Esophagus mucosa (tissue), 1 donor: ENCODE data around the gene LRP2BP. TPM values are rescaled to one million over a fixed set of nuclear protein-coding genes. Genes with fewer than 3 reads are reported as not detected.
"Not testable (repeated sequence)": the region's sequence is repeated elsewhere in the genome, so short reads cannot be mapped to it uniquely, and the experiment has no call there.

Experiments used
- ATAC-seq: fragments of 200-7000 bp; cut with Tn5 transposase; one replicate; pipeline ENCODE4 v1.9.1; 2020
- total RNA-seq: library from RNA; stranded (reverse); gene quantifications from one replicate; pipeline ENCODE4 v1.2.4, GENCODE V29; 2023
- donor health status: DM: yes; HTN: yes; CAD: no.

LRP2BP gene
- total RNA-seq, 1 donor from 2014 or later = 0.60 TPM

DNA sequence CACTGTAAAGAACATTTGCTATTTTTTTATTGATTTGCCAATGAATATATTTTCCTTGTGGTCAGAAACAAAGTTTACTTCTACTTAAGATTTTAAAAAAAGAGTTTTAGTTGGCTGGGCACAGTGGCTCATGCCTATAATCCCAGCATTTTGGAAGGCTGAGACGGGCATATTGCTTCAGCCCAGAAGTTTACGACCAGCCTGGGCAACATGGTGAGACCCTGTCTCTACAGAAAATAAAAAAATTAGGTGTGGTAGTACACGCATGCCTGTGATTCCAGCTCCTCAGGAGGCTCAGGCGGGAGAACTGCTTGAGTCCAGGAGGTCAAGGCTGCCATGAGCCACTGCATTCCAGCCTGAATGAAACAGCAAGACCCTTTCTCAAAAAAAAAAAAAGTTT is 36.8 kb downstream of the LRP2BP start:
- no peak for ATAC-seq

GRCh38 chr4:185358514-185358913 is 37.2 kb downstream of the LRP2BP start:
- ATAC-seq = no peak

GRCh38 chr4:185357733-185358440 is 37.8 kb downstream of the LRP2BP start:
- ATAC-seq = no peak

GRCh38 chr4:185357211-185357610 is 38.5 kb downstream of the LRP2BP start:
- ATAC-seq = no peak

DNA sequence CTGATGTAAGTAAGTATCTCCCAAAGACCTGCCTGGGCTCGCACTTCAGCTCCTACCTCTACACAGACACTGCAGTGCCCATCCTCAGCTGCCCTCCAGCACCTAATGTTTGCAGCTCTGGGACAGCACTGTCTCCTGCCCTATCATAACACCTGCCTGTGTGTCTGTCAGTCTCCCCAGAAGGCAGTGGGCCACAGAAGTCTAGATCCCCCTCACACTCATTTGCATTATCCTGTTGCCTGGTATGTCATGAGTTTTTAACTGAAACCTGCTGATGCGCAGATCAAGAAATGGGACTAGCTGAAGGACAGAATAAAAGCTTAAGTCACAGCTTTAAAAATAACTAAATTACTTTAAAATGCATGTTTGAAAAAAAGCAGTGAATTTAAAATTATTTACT is 43.0 kb downstream of the LRP2BP start:
- no peak for ATAC-seq

DNA sequence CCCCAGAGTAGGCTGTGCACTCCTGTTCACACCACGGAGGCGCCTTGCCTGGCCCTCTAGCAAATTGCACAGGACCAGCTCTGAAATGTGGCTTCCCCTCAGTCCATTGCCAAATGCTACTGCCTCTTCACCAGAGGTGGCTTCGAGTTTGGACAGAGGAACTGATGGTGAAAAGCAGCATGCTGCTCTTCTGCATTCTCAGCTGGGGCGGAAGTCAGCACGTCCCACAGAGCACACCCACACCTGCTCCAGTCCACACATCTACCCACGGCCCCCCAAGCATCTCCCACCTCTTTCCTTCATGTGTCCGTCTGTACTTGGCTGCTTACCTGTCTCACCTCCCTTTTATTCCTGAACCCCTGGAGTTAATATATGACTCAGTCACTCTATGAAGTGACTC is 43.5 kb downstream of the LRP2BP start:
- no peak for ATAC-seq

DNA sequence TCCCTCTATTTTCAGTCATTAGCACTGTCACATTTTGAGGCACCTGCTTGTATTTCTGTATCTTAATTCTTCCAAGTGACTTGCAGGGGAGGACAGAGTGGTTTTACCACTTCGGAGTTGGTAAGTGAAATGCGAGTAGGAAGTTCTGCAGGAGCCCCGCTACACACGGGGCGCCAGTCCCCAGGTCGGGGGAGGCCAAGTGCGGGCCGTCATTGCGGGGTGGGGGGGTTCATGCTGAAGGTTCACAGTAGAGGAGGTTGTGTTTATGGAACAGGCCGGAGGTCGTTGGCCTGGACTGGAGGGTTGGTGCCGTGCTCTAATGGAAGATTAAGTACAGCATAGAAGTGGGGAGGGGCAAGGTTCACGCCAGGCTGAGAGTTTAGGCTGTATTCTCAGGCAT is 44.0 kb downstream of the LRP2BP start:
- ATAC-seq = no peak

- ATAC-seq = no peak
Measured at GRCh38 chr4:185346975-185347601, 48.6 kb downstream of the LRP2BP start.

DNA sequence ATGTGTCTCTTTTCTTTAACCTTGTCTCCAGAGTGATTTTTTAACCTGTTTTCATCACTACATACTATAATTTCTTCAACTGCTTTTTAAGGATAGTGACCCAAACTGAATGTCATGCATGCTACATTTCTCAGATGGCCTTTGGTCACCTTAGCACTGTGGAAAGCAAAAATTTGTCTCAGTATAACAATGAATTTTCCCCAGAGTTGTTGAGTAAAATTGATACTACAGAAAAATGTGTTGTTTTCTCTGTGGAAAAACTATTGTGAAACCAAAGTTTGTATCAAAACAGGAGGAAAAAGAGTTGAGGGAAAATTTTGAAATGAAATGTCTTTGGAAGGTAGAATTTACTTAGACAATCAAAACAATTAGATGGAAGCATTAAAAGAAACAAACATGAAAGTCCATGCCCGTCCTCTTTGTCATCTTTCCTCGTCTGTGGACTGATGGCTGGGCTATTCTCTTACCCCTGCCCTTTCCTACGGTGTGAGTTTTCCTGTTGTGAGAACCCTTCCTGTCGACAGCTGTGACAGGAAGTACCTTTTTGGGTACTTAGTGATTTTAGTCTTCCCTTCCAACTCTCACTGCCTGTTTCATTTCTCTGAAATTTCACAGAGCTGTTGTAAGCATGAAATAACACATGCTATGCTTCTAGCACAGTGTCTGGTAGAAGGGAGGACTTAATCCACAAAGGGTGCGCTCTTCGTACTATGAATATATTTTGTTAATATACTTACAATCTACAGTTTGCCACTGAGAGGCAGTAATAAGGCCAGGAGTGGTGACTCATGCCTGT is 50.8 kb downstream of the LRP2BP start:
- ATAC-seq = no peak

- ATAC-seq = no peak
Measured at GRCh38 chr4:185343726-185344581, 51.8 kb downstream of the LRP2BP start.

GRCh38 chr4:185341841-185342240 is 53.9 kb downstream of the LRP2BP start:
- ATAC-seq = no peak

DNA sequence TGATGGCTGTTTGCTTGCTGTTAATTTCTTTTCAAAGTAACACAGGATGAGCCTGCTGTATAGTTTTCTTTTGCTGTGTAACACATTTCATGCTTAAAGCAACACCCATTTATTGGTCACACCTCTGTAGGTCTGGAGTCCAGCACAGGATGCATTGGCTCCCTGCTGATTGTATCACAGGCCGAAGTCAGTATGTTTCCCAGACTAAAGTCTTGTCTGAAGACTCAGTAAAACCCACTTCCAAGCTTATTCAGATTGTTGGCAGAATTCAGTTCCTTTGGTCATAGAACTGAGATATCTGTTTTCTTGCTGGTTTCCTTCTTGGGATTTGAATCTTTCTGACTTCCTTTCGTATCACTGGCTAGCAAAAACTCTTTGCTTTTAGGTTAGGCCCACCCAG is 54.3 kb downstream of the LRP2BP start:
- no peak for ATAC-seq

DNA sequence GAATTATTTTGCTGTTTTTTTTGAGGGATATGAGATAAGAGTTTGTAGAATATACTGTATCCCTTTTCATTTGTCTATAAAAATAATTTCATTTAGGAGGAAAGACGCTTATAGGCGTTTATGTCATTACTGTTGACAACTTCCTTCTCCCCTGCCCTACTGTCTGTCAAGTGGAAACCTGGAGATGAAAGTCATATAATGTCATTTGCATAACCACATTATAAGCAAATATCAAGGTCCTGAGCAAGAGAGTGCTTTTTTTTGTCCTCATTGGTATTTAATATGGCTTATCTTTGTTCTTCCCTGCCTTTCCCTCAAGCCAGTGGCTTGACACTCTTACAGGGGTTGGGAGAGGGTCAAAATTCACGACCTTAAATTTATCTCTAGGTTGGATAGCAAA is 55.8 kb downstream of the LRP2BP start:
- ATAC-seq = no peak

DNA sequence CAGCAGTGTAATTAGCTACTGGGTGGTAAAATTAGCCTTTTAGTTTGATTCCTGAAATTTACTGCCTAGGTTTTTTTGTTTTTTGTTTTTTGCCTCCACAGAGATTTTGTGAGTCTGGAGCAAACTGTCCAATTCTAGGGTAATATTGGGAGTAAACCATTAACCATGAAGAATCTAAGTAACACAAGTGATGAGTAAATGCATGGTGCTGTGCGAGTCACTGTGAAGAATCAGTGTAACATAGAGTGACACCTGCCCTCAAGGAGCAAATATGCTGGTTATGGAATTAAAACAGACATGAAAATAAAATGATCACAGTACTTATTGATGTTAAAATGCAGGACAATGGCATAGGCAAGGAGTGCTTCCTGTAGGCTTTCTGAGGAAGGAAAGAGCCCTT is 60.1 kb downstream of the LRP2BP start:
- ATAC-seq = no peak

DNA sequence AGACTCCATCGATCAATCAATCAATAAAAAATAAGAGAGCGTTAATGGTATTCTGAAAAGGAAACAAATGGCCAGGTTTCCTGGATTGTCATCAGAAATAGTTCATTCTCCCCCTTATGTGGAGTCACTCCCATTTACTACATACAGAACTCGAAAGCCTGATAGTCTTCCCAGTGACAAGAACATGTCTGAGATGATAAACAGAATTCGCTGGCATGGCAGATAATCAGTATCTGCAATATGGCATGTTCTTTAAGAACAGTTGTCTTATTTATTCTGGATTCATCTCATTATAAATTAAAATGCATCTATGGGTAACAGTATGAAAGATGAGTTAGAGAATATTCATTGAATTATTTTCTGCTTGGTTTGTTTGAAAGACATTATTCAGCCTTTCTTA is 61.4 kb downstream of the LRP2BP start:
- ATAC-seq = no peak

DNA sequence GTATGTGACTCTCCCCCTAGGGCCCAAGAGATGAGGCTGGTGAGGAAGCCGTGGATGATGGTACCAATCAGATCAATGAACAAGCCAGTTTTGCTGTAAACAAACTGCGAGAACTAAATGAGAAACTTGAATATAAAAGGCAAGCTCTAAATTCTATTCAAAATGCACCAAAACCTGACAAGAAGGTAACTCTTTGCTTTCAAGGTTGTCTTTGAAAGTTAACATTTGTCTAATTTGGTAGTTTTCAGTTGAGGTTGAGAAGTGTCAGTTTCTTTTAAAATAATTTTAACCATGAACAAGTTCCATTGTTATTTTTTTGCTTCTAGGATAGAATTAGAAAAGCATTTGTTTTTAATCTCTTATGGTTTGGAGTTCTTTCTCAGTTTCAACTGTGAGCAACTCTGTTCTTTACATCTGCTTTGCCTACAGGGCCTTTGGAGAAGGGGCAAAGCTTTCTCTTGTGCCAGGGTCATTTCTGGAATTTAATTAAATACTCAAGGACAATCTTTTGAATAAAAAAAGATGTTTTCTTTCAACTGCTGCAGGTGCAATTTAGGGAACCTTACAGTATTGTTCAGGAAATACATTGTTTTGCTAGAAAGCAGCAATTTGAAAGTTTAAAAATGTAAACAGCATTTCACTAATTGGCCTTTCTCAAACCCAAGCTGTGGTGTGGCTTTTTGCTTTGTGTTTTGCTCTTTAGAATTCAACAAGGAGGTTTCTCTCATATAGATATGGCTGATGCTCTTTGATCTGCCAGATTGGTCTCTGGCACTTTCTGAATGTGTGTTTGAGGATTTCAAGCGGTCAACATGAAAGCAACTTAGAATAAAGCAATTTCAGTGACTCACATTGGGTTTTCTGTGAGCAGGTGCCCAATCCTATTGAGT is 62.9 kb downstream of the LRP2BP start:
- no peak for ATAC-seq

DNA sequence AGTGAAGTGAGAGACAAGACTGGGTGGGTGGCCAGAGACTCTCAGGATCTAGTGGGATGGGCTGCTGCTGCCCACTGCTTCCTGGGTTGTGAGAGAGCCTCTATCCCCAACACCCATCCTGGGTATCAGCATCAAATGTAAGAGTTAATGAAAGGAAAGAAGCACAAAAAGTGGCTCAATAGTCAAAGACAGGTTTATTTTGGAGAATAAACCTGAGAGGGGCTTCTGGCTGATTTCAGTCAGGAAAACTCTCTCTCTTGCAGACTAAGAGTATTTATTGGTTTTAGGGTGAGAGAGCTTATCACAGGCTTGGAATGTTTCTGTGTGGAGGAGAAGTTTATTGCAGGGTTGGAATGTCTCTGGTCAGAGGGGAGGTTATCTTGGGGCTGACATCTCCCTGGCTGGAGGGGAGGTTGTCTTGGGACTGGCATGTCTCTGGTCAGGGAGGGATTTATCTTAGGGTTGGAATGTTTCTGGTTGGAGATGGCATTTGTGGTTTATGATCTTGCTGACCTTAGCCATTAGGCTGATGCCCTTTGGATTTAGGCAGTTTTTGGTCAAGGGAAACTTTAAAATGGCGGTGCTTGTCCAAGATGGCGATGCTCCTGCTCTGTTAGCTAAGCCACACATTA is 65.7 kb downstream of the LRP2BP start:
- ATAC-seq = not testable (repeated sequence)

DNA sequence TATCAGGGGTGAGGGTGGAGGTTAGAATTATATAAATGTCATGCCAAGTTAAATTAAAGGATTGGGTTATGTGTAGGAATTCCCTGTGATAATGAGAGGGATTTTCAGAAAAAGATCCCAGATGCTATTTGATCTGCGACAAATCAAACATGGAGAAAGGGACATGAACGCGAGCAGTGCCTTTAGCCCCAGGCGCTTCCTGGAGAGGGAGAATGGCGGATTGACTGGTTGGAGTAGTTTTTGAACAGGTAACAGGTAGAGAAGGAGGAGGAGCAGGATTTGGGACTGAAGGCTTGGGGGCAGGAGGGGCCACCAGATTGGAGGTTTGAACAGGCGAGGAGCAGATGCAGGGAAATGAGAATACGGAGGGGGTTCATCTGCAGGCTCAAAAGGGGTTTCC is 67.1 kb downstream of the LRP2BP start:
- no peak for ATAC-seq

DNA sequence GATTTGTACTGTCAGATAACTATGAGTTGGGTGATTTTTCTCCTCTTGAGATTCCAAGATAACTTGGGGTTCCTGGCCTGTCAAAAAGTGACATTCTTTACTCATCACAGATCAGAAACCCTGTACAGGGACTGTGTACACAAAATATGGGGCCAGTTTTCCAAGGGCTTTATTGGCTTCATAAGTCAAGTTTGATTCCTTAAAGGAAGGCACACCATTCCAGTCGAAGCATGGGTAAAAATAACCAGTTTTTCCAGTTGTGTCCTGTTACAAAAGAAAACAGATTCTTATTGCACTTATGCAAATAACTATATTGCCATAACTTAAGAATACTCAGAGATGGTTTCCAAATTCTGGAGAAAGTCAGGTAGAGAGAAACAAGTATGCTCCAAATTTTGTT is 70.0 kb downstream of the LRP2BP start:
- ATAC-seq = not testable (repeated sequence)

DNA sequence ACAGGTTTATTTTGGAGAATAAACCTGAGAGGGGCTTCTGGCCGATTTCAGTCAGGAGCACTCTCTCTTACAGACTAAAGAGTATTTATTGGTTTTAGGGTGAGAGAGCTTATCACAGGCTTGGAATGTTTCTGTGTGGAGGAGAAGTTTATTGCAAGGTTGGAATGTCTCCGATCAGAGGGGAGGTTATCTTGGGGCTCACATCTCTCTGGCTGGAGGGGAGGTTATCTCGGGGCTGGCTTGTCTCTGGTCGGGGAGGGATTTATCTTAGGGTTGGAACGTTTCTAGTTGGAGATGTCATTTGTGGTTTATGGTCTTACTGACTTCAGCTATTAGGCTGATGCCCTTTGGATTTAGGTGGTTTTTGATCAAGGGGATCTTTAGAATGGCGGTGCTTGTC is 71.4 kb downstream of the LRP2BP start:
- ATAC-seq = not testable (repeated sequence)

GRCh38 chr4:185323606-185324005 is 72.1 kb downstream of the LRP2BP start:
- ATAC-seq = no peak
